Measurements from ENCODE around the gene NFRKB. TPM values are rescaled to one million over a fixed set of nuclear protein-coding genes. Genes with fewer than 3 reads are reported as not detected.

Gene NFRKB
- polyA plus RNA-seq, 1 donor from 2014 or later: 26.7 TPM

DNA sequence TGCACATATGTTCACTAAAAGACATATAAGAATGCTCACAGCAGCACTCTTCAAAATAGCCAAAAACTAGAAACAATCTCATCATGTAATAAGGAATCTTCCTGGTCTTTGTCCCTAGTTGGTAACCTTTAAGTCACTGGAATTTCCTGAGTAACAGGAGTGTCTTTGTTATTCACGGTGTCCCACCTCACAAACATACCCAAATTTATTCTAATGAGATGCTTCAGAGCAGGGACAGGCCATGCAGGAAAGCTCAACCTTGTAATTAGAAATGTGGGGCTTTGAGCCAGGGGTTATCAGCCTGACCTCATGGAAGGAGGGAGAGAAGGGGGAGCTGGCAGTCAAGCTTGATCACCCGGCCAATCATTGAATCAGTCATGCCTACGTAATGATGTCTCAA, 40.3 kb upstream of the NFRKB start:
- Histone ChIP-seq H3K27ac (ENCODE audit: low read length) (no peak overlapping the region), H3K9me3 (ENCODE audit: low read length) (no peaks in the 10 kb centered on the region), H4K20me1 (ENCODE audit: insufficient read depth) (no peaks in the 10 kb centered on the region), H3K79me2 (replicated peaks; ENCODE audit: insufficient read depth, low read length) (no peaks in the 10 kb centered on the region), H3K4me2 (ENCODE audit: low read length) (no peak overlapping the region), H3F3A (ENCODE audit: insufficient read depth, low read length, poor library complexity, severe bottlenecking) (no peaks in the 10 kb centered on the region), H3K27me3 (ENCODE audit: insufficient read depth, low read depth, low read length) (no peaks in the 10 kb centered on the region), H3K9ac (ENCODE audit: low read length) (no peak overlapping the region), H3K4me3 (ENCODE audit: low read length) (no peak overlapping the region), H2AFZ (ENCODE audit: low read depth, low read length) (no peak overlapping the region), H3K36me3 (ENCODE audit: insufficient read depth, low read length) (peaks cover 7% of the 10 kb centered on the region), H3K9me2 (ENCODE audit: insufficient read depth, low read length) (no peaks in the 10 kb centered on the region)
- TF ChIP-seq RAD21 (conservative IDR thresholded peaks at IDR 0.05) (no peak), TAF1 (IDR thresholded peaks at IDR 0.05; ENCODE audit: low read depth) (no peak), SMC3 (conservative IDR thresholded peaks at IDR 0.05; ENCODE audit: poor library complexity) (no peak), MXI1 (conservative IDR thresholded peaks at IDR 0.05; ENCODE audit: poor library complexity, severe bottlenecking) (no peak), EP300 (conservative IDR thresholded peaks at IDR 0.05; ENCODE audit: poor library complexity, severe bottlenecking) (no peak), POLR2AphosphoS5 (IDR thresholded peaks at IDR 0.05) (no peak), EZH2 (IDR thresholded peaks at IDR 0.05; ENCODE audit: borderline replicate concordance, insufficient read depth, low read length, poor library complexity, severe bottlenecking) (no peak)
- TF ChIP-seq, protein P1, sequence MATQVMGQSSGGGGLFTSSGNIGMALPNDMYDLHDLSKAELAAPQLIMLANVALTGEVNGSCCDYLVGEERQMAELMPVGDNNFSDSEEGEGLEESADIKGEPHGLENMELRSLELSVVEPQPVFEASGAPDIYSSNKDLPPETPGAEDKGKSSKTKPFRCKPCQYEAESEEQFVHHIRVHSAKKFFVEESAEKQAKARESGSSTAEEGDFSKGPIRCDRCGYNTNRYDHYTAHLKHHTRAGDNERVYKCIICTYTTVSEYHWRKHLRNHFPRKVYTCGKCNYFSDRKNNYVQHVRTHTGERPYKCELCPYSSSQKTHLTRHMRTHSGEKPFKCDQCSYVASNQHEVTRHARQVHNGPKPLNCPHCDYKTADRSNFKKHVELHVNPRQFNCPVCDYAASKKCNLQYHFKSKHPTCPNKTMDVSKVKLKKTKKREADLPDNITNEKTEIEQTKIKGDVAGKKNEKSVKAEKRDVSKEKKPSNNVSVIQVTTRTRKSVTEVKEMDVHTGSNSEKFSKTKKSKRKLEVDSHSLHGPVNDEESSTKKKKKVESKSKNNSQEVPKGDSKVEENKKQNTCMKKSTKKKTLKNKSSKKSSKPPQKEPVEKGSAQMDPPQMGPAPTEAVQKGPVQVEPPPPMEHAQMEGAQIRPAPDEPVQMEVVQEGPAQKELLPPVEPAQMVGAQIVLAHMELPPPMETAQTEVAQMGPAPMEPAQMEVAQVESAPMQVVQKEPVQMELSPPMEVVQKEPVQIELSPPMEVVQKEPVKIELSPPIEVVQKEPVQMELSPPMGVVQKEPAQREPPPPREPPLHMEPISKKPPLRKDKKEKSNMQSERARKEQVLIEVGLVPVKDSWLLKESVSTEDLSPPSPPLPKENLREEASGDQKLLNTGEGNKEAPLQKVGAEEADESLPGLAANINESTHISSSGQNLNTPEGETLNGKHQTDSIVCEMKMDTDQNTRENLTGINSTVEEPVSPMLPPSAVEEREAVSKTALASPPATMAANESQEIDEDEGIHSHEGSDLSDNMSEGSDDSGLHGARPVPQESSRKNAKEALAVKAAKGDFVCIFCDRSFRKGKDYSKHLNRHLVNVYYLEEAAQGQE (IDR thresholded peaks at IDR 0.05; ENCODE audit: borderline replicate concordance): no peak
- TF ChIP-seq, protein P2, sequence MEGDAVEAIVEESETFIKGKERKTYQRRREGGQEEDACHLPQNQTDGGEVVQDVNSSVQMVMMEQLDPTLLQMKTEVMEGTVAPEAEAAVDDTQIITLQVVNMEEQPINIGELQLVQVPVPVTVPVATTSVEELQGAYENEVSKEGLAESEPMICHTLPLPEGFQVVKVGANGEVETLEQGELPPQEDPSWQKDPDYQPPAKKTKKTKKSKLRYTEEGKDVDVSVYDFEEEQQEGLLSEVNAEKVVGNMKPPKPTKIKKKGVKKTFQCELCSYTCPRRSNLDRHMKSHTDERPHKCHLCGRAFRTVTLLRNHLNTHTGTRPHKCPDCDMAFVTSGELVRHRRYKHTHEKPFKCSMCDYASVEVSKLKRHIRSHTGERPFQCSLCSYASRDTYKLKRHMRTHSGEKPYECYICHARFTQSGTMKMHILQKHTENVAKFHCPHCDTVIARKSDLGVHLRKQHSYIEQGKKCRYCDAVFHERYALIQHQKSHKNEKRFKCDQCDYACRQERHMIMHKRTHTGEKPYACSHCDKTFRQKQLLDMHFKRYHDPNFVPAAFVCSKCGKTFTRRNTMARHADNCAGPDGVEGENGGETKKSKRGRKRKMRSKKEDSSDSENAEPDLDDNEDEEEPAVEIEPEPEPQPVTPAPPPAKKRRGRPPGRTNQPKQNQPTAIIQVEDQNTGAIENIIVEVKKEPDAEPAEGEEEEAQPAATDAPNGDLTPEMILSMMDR (IDR thresholded peaks at IDR 0.05; ENCODE audit: poor library complexity, severe bottlenecking): no peak

- no peak overlapping the region for H3K4me3 ChIP-seq (ENCODE audit: low read length)
- no peaks in the 10 kb centered on the region for H3K9me2 ChIP-seq (ENCODE audit: insufficient read depth, low read length)
- H2AFZ ChIP-seq (ENCODE audit: low read depth, low read length): no peak overlapping the region
- TF ChIP-seq, protein P1 (IDR thresholded peaks at IDR 0.05; ENCODE audit: borderline replicate concordance): no peak
- TF ChIP-seq EZH2 (IDR thresholded peaks at IDR 0.05; ENCODE audit: borderline replicate concordance, insufficient read depth, low read length, poor library complexity, severe bottlenecking): no peak
- no peak for TF ChIP-seq SMC3 (conservative IDR thresholded peaks at IDR 0.05; ENCODE audit: poor library complexity)
- TF ChIP-seq, protein P2 (IDR thresholded peaks at IDR 0.05; ENCODE audit: poor library complexity, severe bottlenecking): no peak
- TF ChIP-seq EP300 (conservative IDR thresholded peaks at IDR 0.05; ENCODE audit: poor library complexity, severe bottlenecking): no peak
- no peak for TF ChIP-seq POLR2AphosphoS5 (IDR thresholded peaks at IDR 0.05)
- TF ChIP-seq TAF1 (IDR thresholded peaks at IDR 0.05; ENCODE audit: low read depth): no peak
- no peak for TF ChIP-seq RAD21 (conservative IDR thresholded peaks at IDR 0.05)
- TF ChIP-seq MXI1 (conservative IDR thresholded peaks at IDR 0.05; ENCODE audit: poor library complexity, severe bottlenecking): no peak
- no peak overlapping the region for H3K4me2 ChIP-seq (ENCODE audit: low read length)
- H3K9me3 ChIP-seq (ENCODE audit: low read length): no peaks in the 10 kb centered on the region
- H3K27me3 ChIP-seq (ENCODE audit: insufficient read depth, low read depth, low read length): no peaks in the 10 kb centered on the region
- no peak overlapping the region for H3K9ac ChIP-seq (ENCODE audit: low read length)
- H3K27ac ChIP-seq (ENCODE audit: low read length): no peak overlapping the region
- no peaks in the 10 kb centered on the region for H3F3A ChIP-seq (ENCODE audit: insufficient read depth, low read length, poor library complexity, severe bottlenecking)
- no peaks in the 10 kb centered on the region for H4K20me1 ChIP-seq (ENCODE audit: insufficient read depth)
- no peaks in the 10 kb centered on the region for H3K79me2 ChIP-seq (replicated peaks; ENCODE audit: insufficient read depth, low read length)
- H3K36me3 ChIP-seq (ENCODE audit: insufficient read depth, low read length): peaks cover 7% of the 10 kb centered on the region
These were observed 38.5 kb upstream of the NFRKB start for GRCh38 chr11:129933891-129934290.
